NB4 (cell line): Measurements from ENCODE around the gene CHST9.

Experiments
- MYC ChIP-seq: IDR thresholded peaks from 2 replicates; pipeline ENCODE4 v1.6.1; 2011; ENCODE audit warnings: low read depth, low read length
- POLR2A ChIP-seq: IDR thresholded peaks from 2 replicates; pipeline ENCODE4 v1.6.1; 2011; ENCODE audit warnings: mild to moderate bottlenecking; ENCODE audit not compliant: insufficient read length; ENCODE audit errors: extremely low read depth
- TF ChIP-seq, protein P1 (sequence below): IDR thresholded peaks from one replicate; pipeline ENCODE4 v1.5.1; 2012; ENCODE audit warnings: low read depth, low read length

DNA sequence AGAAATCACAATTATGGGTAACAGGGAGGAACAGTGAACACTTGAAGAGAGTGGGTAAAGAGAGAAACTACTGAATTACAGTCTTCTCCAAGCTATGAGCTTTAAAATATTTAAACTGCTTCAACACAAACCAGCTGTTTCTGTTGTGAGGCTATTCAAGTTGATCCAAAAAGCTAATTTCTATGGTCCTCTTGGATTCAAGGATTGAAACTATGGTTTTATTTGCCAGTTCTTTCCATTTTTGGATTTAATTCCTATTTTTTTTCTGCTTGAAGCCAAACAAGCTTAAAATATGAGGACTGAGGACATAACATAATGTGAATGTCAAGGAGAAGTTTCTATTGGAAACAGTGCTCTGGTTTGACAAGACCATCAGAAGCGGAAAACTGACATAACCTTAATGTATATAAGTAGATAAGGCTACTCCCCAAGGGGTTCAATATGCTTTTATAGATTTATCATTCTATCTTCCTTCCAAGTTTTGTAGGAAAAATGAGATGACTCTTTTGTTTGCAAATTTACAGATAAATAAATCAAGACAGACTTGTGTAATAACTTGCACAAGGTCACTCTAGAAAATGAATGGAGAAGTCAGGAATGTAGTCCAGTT is 258.9 kb downstream of the CHST9 start:
- no peak for TF ChIP-seq POLR2A
- TF ChIP-seq, protein P1, sequence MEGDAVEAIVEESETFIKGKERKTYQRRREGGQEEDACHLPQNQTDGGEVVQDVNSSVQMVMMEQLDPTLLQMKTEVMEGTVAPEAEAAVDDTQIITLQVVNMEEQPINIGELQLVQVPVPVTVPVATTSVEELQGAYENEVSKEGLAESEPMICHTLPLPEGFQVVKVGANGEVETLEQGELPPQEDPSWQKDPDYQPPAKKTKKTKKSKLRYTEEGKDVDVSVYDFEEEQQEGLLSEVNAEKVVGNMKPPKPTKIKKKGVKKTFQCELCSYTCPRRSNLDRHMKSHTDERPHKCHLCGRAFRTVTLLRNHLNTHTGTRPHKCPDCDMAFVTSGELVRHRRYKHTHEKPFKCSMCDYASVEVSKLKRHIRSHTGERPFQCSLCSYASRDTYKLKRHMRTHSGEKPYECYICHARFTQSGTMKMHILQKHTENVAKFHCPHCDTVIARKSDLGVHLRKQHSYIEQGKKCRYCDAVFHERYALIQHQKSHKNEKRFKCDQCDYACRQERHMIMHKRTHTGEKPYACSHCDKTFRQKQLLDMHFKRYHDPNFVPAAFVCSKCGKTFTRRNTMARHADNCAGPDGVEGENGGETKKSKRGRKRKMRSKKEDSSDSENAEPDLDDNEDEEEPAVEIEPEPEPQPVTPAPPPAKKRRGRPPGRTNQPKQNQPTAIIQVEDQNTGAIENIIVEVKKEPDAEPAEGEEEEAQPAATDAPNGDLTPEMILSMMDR = no peak
- no peak for TF ChIP-seq MYC
